Right kidney (tissue), 1 donor: ENCODE data around the gene GPR39.
A peak's percentile ranks its signal among the peaks of the same experiment; 100 is the strongest.

Experiments
- DNase-seq: peaks from one replicate; pipeline ENCODE4 v3.0.0-alpha.2; 2016

Gene GPR39

DNA sequence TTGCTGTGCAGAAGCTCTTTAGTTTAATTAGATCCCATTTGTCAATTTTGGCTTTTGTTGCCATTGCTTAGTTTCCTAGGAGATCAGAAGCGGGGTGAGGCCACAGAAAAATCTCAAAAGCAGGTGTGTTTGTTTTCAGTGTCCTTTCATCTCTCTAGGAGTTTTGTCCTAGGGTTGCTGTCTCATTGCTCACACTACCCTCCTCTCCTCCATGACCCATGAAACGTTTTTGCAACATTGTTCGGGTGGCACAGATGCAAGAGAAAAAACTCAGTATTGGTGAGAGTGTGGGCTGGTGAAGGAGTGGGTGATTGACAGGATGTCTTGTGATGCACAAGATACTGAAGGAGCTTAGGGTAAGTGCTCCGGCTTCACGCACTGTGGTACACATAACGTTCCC is 149.8 kb downstream of the GPR39 start:
- DNase-seq, result no peak

GRCh38 chr2:132567682-132568081 is 151.1 kb downstream of the GPR39 start:
- DNase-seq, result no peak

- no peak for DNase-seq
Measured at GRCh38 chr2:132568656-132569055, 152.1 kb downstream of the GPR39 start.

- no peak for DNase-seq
Measured at GRCh38 chr2:132573444-132574007, 156.9 kb downstream of the GPR39 start.

DNA sequence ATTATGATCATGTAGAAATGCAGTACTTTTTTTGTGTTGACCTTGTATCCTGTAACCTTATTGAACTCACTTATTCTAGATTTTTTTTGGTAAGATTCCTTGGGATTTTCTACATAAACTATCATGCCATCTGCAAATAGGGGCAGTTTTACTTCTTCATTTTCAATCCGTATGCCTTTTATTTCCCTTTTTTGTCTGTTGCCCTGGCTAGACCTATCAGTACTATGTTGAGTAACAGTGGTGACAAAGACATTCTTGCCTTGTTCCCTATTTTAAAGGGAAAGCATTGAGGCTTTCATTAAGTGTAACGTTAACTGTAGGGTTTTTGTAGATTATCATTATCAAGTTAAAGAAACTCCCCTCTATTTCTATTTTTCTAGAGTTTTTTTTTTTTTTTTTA is 161.1 kb downstream of the GPR39 start:
- DNase-seq, result no peak

DNA sequence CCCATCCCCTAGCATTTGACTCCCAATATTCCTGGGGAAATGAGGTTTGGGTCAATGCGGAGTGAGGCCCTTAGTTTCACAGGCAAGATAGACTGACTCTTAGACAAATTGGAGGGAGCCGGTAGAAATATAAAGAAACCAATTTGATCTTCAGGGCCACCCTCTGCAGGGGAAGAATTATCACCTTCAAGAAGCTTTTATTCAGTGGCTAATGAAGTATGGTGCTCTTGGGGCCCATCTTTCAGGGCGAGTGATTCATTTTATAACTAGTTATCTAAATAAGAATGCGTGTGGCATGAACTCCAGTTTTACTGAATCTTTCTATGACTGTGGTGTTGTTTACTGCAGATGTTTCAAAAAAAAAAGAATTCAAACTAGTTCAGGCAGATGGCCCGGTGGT is 165.0 kb downstream of the GPR39 start:
- DNase-seq, result no peak

GRCh38 chr2:132581991-132582738 is 165.6 kb downstream of the GPR39 start:
- no peak for DNase-seq

GRCh38 chr2:132583666-132584360 is 167.2 kb downstream of the GPR39 start:
- DNase-seq, result no peak

- no peak for DNase-seq
Measured at GRCh38 chr2:132584976-132585817, 168.6 kb downstream of the GPR39 start.

DNA sequence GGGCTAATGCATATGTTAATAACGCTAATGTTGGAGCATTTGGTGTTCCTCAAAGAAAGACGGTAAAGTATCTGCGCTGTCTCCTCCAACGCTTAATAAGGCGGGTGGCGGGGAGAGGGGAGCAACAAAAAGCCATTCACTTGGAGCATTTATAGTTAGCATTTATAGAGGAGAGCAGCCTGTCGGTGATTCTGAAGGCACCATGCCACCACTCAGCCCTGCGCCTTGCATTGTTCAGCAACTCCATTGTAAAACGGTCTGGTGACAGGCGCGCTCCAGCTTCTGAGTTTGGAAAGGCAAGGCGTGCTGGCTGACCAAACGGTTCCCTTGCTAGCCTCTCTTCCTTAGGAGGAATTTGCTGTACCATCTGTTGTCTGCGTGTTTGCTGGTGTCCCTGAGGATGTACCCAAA is 169.5 kb downstream of the GPR39 start:
- DNase-seq, result no peak

DNA sequence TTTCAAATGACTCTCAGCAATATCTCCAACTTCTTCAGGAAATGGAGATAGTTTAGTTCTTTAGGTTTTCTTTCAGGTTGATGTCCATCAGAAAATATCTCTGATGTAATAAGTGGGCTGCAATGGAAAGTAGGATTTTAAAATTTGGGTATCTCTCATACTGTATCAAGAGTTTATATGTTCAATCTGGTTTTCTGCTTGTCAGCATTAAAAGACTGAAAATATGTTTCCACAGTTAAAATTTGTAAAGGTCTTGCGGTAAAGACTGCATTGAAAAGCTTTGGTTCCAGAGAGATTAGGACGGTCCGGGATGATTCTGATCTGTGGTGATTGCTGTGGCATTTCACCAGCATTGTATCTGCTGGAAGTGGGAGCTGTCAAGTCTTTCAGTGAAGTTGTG is 170.2 kb downstream of the GPR39 start:
- DNase-seq, result no peak

- no peak for DNase-seq
Measured at GRCh38 chr2:132588576-132588975, 172.0 kb downstream of the GPR39 start.

GRCh38 chr2:132589111-132589830 is 172.7 kb downstream of the GPR39 start:
- peak; percentile 34 for DNase-seq

DNA sequence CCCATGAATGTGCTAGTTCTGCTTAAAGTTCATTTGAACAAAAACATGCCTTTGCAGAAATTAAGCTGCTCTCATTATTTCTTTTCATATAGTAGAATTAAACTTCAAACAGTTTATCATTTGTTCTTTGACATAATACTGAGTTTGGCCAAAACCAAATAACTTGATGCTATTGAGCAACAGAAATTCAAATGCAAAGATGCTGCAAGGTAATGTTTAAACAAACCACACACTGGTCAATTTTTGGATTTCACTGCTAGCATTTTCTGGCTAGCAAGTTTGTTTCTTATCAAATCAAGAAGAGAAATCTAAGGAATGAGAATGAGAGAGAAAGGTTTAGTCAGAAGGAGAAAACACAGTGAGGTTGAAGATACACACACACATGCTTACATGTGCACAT is 173.4 kb downstream of the GPR39 start:
- no peak for DNase-seq

DNA sequence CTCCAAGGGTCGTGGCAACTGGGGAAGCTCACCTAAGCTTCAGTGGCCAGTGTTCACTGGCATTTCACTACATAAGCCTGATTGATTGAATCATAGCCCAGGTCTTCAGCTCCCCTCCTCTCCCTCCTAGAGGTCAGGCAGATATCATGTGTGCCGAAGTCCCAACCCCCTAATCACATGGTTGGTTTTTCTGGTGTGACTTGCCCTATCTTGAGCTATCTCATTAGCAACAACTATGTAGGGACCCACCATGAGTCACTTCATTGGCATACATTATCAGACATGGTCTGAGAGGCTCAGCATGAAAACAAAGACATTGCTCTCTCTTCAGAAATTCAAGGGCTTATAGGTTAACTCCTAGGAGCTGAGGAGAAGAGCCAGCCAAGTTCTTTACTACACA is 176.6 kb downstream of the GPR39 start:
- no peak for DNase-seq

DNA sequence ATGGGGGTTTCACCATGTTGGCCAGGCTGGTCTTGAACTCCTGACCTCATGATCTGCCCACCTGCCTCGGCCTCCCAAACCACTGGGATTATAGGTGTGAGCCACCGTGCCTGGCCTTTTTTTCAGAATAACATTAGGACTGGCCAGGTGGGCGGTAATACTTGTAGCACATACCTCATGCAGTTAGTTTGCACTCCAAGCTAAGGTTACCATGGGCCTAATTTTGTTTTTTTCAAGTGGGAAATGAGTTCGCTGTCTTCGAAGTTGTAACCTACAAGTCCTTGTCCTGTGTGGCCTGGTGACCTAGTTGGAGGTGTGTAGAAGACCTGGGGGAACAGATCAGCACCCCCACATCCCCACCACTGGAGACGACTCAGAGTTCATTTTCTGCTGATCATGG is 178.6 kb downstream of the GPR39 start:
- no peak for DNase-seq

- no peak for DNase-seq
Measured at GRCh38 chr2:132595693-132596092, 179.1 kb downstream of the GPR39 start.

DNA sequence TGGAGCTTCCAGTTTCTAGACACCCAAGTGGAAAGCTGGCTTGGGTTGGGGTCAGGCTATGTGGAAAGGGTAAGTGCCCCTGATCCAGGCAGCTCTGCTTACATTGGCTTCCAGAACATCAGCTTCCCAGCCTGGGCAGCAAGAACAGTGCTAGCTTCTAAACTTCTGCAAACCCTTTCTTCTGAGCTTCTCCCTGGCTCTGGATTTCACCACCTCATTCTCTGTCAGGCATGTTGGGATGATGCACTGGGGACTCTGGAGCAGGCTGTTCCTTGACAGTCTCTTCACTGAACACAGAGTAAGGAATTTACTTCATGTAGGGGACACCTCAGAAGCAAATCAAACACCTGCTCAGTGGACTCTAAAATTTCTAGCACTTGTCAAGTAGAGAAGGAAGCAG is 180.6 kb downstream of the GPR39 start:
- DNase-seq, result no peak

DNA sequence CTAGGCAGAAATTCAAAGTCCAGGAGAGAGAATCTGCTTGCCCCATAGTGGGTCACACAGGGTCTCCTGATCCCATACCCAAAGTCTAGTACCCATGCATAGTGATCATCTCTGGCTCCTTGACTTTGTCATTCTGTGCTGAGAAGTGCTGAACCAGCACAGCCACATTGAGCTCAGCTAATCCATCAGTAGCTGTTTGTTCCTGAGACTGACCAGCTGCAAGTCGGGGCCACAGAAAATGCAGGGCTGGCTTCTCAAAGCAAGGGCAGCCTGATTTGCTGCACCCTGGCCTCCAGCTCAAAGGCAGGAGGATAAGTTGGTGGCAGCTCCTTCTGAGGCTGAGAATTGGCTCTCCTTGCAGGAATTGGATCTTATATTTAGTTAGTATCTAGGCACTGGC is 181.2 kb downstream of the GPR39 start:
- DNase-seq, result no peak

DNA sequence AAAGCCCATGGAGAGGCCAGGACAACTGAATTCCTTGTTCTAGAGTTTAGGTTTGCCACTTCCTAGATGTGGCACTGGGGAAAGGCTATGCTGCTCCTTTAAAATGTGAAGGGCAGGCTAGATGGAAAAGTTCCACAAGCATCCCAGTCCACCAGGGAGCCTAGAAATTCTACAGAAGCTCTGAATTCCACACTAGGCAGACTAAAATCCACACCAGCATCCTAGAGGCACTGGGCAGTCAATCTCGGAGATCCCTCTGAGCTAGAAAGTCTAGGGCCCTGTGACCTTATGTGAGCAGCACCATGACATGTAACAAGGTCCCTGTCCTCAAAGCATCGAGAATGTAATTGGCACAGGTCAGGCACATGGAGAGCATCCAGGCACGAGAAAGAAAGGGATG is 181.9 kb downstream of the GPR39 start:
- DNase-seq, result no peak

- no peak for DNase-seq
Measured at GRCh38 chr2:132599556-132599955, 183.0 kb downstream of the GPR39 start.

- no peak for DNase-seq
Measured at GRCh38 chr2:132604561-132604960, 188.0 kb downstream of the GPR39 start.
